Measurements from ENCODE around the gene OR10A7.
"Not testable (repeated sequence)": the region's sequence is repeated elsewhere in the genome, so short reads cannot be mapped to it uniquely, and the experiment has no call there.

OR10A7 gene, protein sequence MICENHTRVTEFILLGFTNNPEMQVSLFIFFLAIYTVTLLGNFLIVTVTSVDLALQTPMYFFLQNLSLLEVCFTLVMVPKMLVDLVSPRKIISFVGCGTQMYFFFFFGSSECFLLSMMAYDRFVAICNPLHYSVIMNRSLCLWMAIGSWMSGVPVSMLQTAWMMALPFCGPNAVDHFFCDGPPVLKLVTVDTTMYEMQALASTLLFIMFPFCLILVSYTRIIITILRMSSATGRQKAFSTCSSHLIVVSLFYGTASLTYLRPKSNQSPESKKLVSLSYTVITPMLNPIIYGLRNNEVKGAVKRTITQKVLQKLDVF

DNA sequence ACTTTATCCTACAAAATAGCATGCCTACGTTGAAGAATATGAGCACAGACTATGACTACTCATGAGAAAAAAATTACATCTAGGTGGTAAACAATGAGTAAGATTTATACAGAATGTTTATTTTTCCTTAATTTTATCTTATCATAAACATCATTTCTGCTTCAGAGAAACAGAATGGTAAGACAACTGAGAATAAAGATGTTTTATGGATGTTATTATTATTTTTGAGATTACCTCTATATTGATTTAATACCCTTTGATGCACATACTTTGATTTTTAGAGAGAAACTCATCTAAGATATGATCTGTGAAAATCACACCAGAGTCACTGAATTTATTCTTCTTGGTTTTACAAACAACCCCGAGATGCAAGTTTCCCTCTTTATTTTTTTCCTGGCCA is at the start of gene OR10A7:
TSS of gene OR10A7 (plus strand) at position 301 of the 400 bp plus-strand sequence. CDS start at position 301, 0 bp downstream.
- no peak for DNase-seq

DNA sequence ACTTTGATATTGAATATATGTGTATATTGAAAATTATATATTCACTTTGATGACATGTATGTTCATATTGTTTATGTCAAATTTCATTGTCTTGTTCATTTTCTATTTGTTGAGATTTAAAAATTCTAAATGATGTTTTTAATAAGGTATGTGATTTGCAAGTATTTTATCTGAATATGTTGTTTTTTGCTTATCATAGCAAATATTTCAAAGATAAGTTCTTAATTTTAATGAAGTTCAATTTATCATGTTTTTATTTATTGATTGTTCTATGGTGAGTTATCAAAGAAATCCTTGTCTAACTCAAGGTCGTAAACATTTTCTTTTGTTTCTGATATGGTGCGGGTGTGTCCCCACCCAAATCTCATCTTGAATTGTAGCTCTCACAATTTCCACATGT is 49.4 kb upstream of the OR10A7 start:
- no peak for DNase-seq

DNA sequence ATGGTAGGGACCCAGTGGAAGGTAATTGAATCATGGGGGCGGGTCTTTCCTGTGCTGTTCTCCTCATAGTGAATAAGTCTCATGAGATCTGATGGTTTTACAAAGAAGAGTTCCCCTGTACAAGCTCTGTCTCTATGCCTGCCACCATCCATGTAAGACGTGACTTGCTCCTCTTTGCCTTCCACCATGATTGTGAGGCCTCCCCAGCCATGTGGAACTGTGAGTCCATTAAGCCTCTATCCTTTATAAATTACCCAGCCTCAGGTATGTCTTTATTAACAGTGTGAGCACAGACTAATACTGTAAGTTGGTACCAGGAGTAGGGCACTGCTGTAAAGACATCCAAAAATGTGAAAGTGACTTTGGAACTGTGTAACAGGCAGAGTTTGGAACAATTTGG is 49.0 kb upstream of the OR10A7 start:
- not testable (repeated sequence) for DNase-seq

DNA sequence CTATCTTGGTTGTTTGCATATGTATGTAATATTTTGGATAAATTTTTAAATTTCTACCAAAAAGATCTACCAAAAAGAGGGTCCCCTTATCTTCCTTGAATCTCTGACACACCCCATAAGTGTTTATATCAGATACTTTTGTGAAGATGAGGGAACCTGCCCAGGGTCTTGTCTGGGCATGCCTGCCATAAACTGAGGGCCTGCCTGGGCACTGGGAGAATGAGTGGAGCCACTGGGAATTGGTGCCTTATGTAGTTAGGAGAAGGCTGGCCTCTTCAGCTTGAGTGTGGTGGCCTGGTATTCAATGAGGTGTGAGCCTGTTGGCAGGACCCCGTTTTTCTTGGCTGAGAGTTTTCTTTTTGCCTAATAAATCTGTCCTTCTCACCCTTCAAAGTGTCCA is 48.1 kb upstream of the OR10A7 start:
- DNase-seq = no peak

DNA sequence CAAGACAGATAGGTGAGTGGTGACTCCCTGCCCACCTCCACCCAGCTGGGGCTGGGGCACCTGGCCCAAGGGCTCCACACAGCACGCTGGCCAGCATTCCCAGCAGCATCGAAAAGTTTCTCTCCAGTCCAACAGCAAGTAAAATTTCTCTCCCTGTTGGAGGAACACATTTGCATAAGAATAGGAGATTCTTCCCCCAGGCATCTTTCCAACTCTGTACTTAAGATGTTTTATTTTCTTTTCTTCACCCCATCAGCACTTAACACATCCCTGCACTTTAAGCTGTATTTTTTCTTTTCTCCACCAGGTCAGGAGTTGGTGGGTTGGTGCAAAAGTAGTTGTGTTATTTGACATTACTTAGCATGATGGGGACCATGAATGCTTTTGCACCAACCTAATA is 47.4 kb upstream of the OR10A7 start:
- no peak for DNase-seq

DNA sequence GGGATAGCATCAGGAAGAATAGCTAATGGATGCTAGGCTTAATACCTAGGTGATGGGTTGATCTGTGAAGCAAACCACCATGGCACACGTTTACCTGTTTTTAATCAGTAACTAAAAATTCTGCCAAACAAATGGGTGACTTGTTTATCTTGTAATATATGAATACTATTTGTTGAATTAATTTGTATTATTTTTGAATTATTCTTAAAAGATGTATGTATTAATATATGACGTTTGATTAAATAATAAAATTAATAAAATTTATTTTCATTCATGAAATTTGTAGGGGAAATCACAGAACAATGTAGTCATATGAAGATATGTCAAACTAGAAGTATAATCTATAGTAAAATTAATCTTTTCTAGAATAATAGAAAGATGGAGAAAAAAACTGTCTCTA is 32.3 kb upstream of the OR10A7 start:
- no peak for DNase-seq

DNA sequence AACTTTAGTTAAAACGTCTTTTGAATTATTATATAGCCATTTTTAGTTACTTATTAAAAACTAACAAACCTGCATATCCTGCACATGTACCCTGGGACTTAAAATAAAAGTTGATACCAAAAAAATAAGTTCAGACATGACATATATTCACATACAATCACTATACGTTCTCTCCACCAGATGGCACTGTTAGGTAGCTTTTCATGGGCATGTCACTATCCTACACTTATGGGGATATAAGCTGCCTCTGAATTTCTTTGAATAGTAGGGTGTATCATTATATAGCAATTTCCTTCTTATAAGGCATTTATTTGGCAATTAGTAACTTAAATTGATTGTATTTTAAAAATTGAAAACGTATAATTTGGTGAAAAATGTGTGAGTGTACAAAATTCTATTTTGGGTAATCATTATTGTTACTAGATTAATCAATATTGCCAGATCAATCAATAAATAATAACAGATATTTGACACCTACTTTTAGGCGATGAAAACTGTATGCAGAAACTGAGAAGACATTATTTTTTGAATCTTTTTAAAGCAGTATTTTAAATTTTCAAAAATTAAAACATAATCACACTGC is 31.8 kb upstream of the OR10A7 start:
- peak; percentile 25 to 75 for DNase-seq

DNA sequence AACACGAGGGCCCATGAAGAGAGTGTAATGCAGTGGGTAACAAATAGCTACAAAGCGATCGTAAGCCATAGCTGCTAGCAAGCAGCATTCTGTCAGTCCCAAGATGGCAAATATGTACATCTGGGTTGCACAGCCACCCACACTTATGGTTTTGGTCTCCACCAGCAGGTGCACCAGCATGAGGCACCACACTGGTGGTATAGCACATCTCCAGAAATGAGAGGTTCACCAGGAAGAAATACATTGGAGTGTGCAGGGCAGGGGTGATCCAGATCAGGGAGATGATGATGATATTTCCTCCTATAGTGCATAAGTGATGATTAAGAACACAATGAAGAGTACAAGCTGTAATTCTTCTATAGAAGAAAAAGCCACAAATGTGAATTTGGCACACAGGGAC is 26.4 kb upstream of the OR10A7 start:
- no peak for DNase-seq

DNA sequence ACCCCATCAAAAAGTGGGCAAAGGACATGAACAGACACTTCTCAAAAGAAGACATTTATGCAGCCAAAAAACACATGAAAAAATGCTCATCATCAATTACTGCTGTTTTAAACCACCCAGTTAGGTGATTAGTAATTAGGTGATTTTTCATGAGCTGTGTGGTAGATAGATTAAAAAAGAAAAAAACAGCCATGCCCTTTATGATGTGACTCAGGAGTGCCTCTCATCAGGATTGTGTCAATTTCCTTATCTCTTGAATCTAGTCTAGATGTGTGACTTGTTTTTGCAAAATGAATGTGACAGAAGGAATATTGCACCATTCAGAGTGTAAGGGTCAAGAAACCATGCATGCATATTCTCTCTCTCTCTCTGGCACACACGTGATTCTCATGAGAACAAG is 5.7 kb downstream of the OR10A7 start:
- no peak for DNase-seq

DNA sequence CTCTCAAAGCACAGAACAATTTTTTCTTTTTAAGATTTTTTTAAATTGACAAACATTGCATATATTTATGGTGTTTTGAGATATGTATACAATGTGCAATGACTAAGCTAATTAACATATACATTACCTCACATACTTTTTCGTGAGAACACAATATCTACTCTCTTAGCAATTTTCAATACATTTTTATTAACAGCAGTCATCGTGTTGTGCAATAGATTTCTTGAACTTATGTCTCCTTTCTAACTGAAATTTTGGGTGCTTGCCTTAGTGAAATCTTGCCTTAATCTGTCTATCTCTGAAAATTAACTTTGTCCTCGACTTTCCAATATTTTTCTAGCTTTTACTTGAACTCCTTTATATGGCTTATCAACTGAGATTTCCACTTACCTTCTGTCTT is 6.8 kb downstream of the OR10A7 start:
- DNase-seq = no peak

DNA sequence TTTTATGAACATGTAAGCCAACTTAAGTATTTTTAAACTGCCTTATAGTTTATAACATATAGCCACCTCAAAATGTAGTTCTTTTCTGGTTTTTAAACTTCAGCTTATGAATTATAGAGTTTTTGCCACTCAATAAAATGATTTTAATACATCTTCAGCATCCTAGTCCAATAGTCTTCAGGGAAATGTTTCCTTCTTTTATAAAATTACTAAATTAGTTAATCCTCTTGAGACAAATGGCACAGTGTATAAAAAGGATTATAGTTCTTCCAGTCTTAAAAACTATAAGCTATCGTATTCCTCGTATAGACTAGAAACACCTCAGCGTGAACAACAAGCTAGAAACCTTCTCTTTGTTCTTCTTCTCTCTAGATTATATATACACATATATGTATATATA is 23.5 kb downstream of the OR10A7 start, which contains the start of gene OR6C74:
TSS of gene OR6C74 (plus strand) at position 301 of the 400 bp plus-strand sequence. CDS start 2,679 bp downstream, outside the sequence.
- DNase-seq = no peak

DNA sequence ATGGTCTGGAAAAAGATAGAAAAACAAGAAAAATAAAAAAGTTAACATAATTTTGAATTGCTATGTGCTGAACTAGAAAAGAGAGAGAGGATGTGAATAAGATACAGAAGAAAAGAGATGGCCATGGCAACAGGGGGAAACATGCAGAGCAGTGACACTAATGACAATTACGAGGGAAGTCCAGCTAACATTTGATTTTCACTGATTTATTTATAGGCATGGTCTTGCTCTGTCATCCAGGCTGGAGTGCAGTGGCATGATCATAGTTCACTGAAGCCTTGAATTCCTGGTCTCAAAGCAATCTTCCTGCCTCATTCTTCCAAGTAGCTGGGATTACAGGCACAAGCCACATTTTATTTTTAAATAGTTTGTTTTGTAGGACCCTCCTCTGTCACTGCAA is 25.3 kb downstream of the OR10A7 start:
- no peak for DNase-seq

DNA sequence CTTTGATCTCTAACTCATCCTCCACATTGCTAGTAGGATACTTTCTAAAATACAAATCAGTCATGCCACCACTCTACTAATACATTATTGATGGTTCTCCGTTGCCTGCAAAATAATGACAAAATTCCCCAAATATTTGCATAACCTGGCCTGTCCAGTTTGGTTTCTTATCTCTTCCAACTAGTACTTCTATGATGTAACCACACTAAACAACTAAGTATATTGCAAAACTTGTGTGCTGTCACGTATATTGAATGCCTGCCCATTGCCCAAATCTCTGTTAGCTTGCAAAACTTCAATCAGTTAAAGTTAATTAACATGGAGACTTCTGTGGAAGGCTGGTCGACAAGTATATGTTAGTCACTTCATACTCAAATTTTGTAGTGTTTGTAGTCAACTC is 30.1 kb downstream of the OR10A7 start:
- DNase-seq = no peak

DNA sequence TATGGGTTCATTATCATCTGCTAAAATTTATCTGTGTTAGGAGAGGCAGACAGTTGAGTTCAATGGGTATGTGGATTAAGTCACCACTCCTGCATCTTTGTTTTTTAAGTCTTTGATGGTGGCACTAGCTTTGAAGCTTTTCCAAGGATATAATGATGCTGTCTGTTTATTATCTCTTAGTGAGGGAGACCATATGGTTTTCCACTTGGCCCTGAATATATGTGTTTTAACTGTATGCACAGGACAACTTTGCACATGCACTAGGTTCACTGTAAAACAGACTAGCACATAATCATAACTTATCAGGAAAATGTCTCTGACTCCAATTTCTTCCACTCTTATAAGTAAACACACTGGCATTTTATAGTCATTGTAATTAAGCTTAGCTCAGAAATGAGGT is 32.5 kb downstream of the OR10A7 start:
- DNase-seq = no peak

DNA sequence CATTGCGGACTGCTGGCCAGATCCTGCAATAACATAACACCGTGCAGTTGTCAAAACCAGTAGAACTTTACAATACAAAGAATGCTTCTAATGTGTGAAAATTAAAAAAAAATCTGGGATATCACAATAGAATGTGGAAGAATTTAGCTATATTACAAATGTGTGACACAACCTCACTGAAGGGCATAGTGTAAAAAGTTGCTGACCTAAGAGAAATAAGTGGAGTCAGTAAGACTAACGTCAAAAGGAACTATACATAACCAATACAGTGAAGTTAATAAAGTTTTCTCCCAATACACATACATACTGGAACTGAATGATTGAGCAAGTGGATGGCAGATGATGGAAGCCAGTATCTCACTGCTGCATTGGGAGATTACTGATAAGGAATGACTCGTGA is 36.0 kb downstream of the OR10A7 start:
- no peak for DNase-seq

DNA sequence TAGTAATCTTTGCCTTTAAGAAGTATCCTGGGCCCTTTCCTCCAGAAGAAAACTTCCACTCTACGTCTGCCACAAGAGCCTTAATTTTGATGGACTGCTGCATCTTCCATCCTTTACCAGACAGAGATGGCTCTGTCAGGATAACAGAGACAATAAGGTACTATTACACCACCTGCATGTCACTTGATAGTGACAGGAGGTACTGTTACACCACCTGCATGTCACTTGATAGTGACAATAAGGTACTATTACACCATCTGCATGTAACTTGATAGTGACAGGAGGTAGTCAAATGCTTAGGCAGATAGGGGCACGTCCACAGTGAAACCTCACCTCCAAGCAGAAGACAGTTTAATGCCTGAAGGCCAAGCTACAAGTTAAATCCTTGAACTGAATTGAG is 37.5 kb downstream of the OR10A7 start:
- no peak for DNase-seq

Data from NCI-H526 (cell line).